Measurements from ENCODE around the gene CCDC50.

CCDC50 gene

GRCh38 chr3:191321019-191321767 is 8.0 kb upstream of the CCDC50 start:
- H3K36me3 ChIP-seq (ENCODE audit: control insufficient read depth, insufficient read depth, low read length): no peaks in the 10 kb centered on the region
- H3K27me3 ChIP-seq (replicated peaks; ENCODE audit: control insufficient read depth, insufficient read depth, low read length): no peaks in the 10 kb centered on the region
- TF ChIP-seq, protein P1, sequence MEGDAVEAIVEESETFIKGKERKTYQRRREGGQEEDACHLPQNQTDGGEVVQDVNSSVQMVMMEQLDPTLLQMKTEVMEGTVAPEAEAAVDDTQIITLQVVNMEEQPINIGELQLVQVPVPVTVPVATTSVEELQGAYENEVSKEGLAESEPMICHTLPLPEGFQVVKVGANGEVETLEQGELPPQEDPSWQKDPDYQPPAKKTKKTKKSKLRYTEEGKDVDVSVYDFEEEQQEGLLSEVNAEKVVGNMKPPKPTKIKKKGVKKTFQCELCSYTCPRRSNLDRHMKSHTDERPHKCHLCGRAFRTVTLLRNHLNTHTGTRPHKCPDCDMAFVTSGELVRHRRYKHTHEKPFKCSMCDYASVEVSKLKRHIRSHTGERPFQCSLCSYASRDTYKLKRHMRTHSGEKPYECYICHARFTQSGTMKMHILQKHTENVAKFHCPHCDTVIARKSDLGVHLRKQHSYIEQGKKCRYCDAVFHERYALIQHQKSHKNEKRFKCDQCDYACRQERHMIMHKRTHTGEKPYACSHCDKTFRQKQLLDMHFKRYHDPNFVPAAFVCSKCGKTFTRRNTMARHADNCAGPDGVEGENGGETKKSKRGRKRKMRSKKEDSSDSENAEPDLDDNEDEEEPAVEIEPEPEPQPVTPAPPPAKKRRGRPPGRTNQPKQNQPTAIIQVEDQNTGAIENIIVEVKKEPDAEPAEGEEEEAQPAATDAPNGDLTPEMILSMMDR (IDR thresholded peaks at IDR 0.05; ENCODE audit: insufficient read depth, low read length, poor library complexity, severe bottlenecking): no peak
- no peak overlapping the region for H3K4me3 ChIP-seq (replicated peaks; ENCODE audit: low read depth, low read length)
- DNase-seq (ENCODE audit: extremely low read depth, insufficient read length): no peak

DNA sequence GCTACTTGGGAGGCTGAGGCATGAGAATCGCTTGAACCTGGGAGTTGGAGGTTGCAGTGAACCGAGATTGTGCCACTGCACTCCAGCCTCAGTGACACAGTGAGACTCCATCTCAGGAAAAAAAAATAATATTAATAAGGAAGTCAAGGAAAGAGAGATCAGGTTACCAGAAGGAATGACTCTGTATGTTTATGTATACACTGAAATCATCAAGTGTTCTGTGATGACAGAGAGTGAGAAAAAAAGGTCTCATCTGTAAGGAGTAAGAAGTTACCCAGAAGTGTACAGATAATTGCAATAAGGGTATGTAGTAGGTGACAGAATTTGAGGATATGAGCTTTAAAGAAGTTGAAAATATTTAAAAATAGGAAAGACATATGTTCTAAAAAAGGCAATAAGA is 4.3 kb upstream of the CCDC50 start:
- Histone ChIP-seq H3K27me3 (replicated peaks; ENCODE audit: control insufficient read depth, insufficient read depth, low read length) (no peaks in the 10 kb centered on the region), H3K4me3 (replicated peaks; ENCODE audit: low read depth, low read length) (no peak overlapping the region), H3K36me3 (ENCODE audit: control insufficient read depth, insufficient read depth, low read length) (no peaks in the 10 kb centered on the region)
- TF ChIP-seq, protein P1 (IDR thresholded peaks at IDR 0.05; ENCODE audit: insufficient read depth, low read length, poor library complexity, severe bottlenecking): no peak
- DNase-seq (ENCODE audit: extremely low read depth, insufficient read length): no peak

GRCh38 chr3:191327526-191327925 is 1.7 kb upstream of the CCDC50 start:
- TF ChIP-seq, protein P1 (IDR thresholded peaks at IDR 0.05; ENCODE audit: insufficient read depth, low read length, poor library complexity, severe bottlenecking): no peak

GRCh38 chr3:191328383-191328961 is 722 bp upstream of the CCDC50 start:
- Histone ChIP-seq H3K36me3 (ENCODE audit: control insufficient read depth, insufficient read depth, low read length) (no peaks in the 10 kb centered on the region), H3K27me3 (replicated peaks; ENCODE audit: control insufficient read depth, insufficient read depth, low read length) (no peaks in the 10 kb centered on the region), H3K4me3 (replicated peaks; ENCODE audit: low read depth, low read length) (peak overlapping the region; percentile 91)
- no peak for DNase-seq (ENCODE audit: extremely low read depth, insufficient read length)
- TF ChIP-seq, protein P1 (IDR thresholded peaks at IDR 0.05; ENCODE audit: insufficient read depth, low read length, poor library complexity, severe bottlenecking): no peak

More at GRCh38 chr3:191327526-191327925, 1.7 kb upstream of the CCDC50 start:
- DNase-seq (ENCODE audit: extremely low read depth, insufficient read length): no peak
- no peaks in the 10 kb centered on the region for H3K27me3 ChIP-seq (replicated peaks; ENCODE audit: control insufficient read depth, insufficient read depth, low read length)
- no peaks in the 10 kb centered on the region for H3K36me3 ChIP-seq (ENCODE audit: control insufficient read depth, insufficient read depth, low read length)
- no peak overlapping the region for H3K4me3 ChIP-seq (replicated peaks; ENCODE audit: low read depth, low read length)

- no peaks in the 10 kb centered on the region for H3K36me3 ChIP-seq (ENCODE audit: control insufficient read depth, insufficient read depth, low read length)
- TF ChIP-seq, protein P1 (IDR thresholded peaks at IDR 0.05; ENCODE audit: insufficient read depth, low read length, poor library complexity, severe bottlenecking): no peak
- H3K4me3 ChIP-seq (replicated peaks; ENCODE audit: low read depth, low read length): peak within 1 kb of the TSS; percentile 91
- peak; percentile 68 for DNase-seq (ENCODE audit: extremely low read depth, insufficient read length)
- H3K27me3 ChIP-seq (replicated peaks; ENCODE audit: control insufficient read depth, insufficient read depth, low read length): no peaks in the 10 kb centered on the region
Measured at GRCh38 chr3:191329654-191330529, 698 bp downstream of the CCDC50 start, which contains the start of gene UTS2B. UTS2B (minus strand) TSS chr3:191330526; CDS start chr3:191282189, 48,337 bp downstream.

All from GM06990 (cell line).